Activated naive CD4-positive, alpha-beta T cell treated with anti-CD3 and anti-CD28 coated beads for 36 hours (primary cell): ENCODE results near the gene GRID1. TPM values are rescaled to one million over a fixed set of nuclear protein-coding genes. Genes with fewer than 3 reads are reported as not detected.
"Not testable (repeated sequence)": the region's sequence is repeated elsewhere in the genome, so short reads cannot be mapped to it uniquely, and the experiment has no call there.

Experiments used
- CTCF ChIA-PET: fragments of 350-600 bp; sonication (Branson Sonifier 250); formaldehyde crosslinking; loops from one replicate; lab custom pipeline; 2021; ENCODE audit warnings: antibody characterized with exemption; lab: Charles Lee
- DNase-seq: peaks from one replicate; pipeline ENCODE4 v3.0.0-alpha.2; 2020
- H3K27ac Mint-ChIP-seq: one replicate; pipeline ENCODE4 v1.8.0; 2021; ENCODE audit warnings: mild to moderate bottlenecking, mixed read lengths
- H3K27me3 Mint-ChIP-seq: one replicate; pipeline ENCODE4 v1.8.0; 2021; ENCODE audit warnings: low read depth, mixed read lengths
- H3K36me3 Mint-ChIP-seq: one replicate; pipeline ENCODE4 v1.8.0; 2021; ENCODE audit warnings: low read depth, mixed read lengths
- H3K4me1 Mint-ChIP-seq: one replicate; pipeline ENCODE4 v1.8.0; 2021; ENCODE audit warnings: low read depth, mixed read lengths
- H3K4me3 Mint-ChIP-seq: one replicate; pipeline ENCODE4 v1.8.0; 2021; ENCODE audit warnings: mild to moderate bottlenecking, moderate library complexity, mixed read lengths
- H3K9me3 Mint-ChIP-seq: one replicate; pipeline ENCODE4 v1.8.0; 2021; ENCODE audit warnings: mixed read lengths
- intact Hi-C: fragments of 100-400 bp; cut with micrococcal nuclease; formaldehyde crosslinking; loops from one replicate; pipeline ENCODE4 v1.15.1; 2023
- total RNA-seq, 2 experiments: library from RNA; stranded (reverse); gene quantifications; one replicate each; pipeline ENCODE4 v1.2.3, GENCODE V29; 2021

Gene GRID1
- total RNA-seq, 2 experiments from 2014 or later: not detected

DNA sequence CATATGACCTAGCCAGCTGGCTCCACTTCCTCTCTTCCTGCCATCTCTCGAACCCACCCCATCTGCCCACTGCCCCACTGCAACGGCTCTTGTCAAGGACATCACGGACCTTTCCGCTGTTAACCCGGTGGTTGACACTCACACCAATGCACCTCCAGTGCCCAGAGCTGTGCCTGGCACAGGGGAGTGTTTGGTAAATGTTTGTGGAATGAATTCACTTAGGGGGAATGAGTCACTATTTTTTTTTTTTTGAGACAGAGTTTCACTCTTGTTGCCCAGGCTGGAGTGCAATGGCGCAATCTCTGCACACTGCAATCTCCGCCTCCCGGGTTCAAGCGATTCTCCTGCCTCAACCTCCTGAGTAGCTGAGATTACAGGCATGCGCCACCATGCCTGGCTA, 191.1 kb downstream of the GRID1 start:
- CTCF ChIA-PET, H3K4me1 Mint-ChIP-seq, H3K36me3 Mint-ChIP-seq: not testable (repeated sequence)

DNA sequence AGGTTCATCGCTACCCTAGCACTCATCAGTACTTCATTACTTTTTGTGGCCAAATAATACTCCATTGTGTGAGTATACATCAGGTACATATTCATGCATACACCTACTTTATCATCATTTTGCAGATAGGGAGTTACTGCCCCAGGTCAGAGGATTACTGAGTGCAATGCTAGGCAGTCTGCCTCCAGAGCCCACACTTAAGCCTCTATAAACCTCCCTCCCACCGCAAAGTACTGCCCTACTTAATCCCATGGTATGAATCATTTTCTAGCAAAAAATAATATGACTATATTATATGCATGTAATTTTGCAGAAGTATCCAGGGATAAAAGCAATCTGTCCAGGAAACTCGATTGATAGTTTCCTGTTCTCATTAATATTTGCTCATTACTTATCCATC, 194.3 kb downstream of the GRID1 start:
- CTCF ChIA-PET: no interaction called here
- H3K27ac Mint-ChIP-seq: no peak overlapping the region
- intact Hi-C loops: no loop called here
- H3K4me3 Mint-ChIP-seq: no peak overlapping the region
- peaks cover 3% of the 10 kb centered on the region for H3K27me3 Mint-ChIP-seq
- no peaks in the 10 kb centered on the region for H3K36me3 Mint-ChIP-seq
- no peaks in the 10 kb centered on the region for H3K9me3 Mint-ChIP-seq
- no peaks in the 10 kb centered on the region for H3K4me1 Mint-ChIP-seq
- DNase-seq: no peak

More for the DNA sequence above, 191.1 kb downstream of the GRID1 start:
- H3K27me3 Mint-ChIP-seq, intact Hi-C loops, H3K9me3 Mint-ChIP-seq, H3K4me3 Mint-ChIP-seq, H3K27ac Mint-ChIP-seq, DNase-seq: not testable (repeated sequence)

DNA sequence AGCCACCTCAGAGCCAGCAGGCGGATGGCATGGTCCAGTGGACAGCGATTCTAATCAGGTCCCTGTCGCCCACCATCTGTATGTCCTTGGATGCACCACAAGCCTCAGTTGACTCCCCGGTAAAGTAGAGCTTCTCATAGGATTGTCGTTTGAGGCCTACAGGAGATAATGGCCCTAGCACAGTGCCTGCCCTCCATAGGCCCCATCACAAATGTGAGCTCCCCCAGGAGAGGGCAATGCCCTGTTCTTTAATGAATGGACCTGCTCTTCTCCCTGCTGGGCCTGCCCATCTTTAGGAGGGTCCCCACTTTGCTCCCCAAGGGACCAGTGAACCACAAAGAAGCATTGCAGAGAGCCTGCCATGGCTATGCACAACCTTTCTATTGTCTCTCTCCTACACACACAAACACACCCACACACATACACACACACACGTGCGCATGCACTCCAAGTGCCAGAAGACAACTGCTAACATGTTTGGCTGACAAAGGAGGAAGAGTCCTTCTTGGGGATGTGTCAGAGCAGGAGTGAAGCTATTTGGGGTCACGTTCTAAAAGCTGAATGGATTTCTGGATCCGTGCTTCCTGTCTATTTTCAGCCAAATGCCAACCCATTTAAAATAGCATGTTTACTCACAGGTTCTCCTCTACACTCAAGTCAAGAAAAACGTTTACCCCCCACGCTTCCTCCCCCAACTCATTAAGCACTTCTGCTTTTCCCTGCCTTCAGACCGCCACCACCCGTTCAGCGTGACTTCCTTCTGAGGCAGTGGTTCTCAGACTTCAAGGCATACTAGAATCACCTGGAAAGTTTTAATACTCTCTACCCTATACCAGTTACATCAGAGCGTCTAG, 196.1 kb downstream of the GRID1 start:
- CTCF ChIA-PET: no interaction called here
- Mint-ChIP-seq H3K27ac (no peak overlapping the region), H3K36me3 (no peaks in the 10 kb centered on the region), H3K4me3 (no peak overlapping the region), H3K27me3 (peaks cover 3% of the 10 kb centered on the region), H3K4me1 (no peaks in the 10 kb centered on the region), H3K9me3 (no peaks in the 10 kb centered on the region)
- intact Hi-C loops: no loop called here
- DNase-seq: no peak

DNA sequence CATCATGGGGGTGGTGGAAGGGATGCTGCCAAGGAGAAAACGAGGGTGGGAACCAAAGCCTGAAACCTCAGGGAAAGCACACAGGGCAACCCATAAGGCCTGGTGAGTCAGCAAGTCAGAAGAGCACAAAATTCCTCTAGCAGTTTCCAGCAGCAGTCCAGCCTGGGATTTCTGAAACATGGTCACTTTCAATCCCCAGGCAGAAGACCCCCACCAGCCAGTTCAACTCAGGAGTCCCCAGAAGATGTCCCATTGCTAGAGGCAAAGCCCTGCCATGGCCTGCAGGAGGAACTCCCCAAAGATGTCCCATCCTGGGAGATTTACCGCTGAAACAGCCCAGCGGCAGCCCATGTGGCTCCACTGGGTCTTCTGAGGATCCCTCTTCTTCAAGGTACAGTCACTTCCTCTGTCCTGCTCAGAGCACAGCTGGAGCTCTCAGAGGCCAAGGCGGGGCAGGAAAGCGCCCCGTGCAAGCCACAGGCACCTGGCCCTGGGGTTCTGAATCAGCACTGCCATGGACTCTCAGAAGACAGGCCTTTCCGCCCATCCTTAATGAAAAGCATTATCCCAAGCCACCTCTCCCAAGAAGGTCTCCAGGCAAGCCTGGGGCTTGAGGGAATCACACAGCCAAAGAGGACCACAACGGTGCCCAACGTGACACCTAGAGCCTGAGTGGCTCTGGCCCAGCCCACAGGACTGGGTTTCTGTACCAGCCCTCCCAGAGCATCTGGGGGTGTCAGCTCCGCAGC, 196.9 kb downstream of the GRID1 start:
- intact Hi-C loops: no loop called here
- DNase-seq: no peak
- peaks cover 3% of the 10 kb centered on the region for H3K27me3 Mint-ChIP-seq
- no peaks in the 10 kb centered on the region for H3K36me3 Mint-ChIP-seq
- no peaks in the 10 kb centered on the region for H3K4me1 Mint-ChIP-seq
- CTCF ChIA-PET: no interaction called here
- H3K27ac Mint-ChIP-seq: no peak overlapping the region
- H3K4me3 Mint-ChIP-seq: no peak overlapping the region
- H3K9me3 Mint-ChIP-seq: no peaks in the 10 kb centered on the region

DNA sequence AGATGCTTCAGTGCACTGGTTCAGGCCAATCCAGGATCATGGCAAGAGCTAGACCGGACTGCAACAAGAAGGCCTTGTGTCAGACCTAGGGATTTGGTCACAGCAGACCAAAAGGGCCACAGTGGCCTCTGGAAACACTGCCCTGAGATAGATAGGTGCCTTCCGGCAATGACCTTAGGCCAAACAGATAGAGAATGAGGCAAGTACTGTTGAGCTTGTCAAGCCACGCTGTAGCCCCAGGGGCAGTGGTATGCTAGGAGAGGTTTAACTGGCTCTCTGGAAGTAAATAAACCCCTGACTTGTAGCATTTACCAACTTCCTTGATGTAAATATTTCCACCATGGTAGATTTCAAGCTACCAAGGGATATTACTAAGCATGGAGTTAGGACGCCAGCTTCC, 197.5 kb downstream of the GRID1 start:
- Mint-ChIP-seq H3K27ac (no peak overlapping the region), H3K36me3 (no peaks in the 10 kb centered on the region)
- CTCF ChIA-PET: no interaction called here

DNA sequence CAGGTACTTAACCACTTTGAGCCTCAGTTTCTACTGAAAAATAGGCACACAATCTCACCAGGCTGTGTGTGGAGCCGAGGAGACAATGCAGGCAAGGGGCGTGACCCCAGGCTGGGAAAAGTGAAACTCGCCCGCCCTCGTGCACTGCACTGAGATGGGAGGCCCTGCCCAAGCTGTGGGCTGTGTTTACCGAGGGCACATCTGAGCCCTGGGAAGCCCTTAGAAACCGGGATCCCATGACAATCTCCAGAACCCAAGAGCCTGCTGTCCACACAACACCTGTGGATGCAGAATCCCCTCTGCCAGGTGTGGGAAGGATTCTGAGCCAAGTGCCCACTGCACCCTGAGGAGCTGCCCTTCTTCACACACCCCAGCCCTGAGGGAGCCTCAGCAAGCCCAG, 198.3 kb downstream of the GRID1 start:
- intact Hi-C loops: no loop called here
- H3K36me3 Mint-ChIP-seq: no peaks in the 10 kb centered on the region
- H3K4me1 Mint-ChIP-seq: no peaks in the 10 kb centered on the region
- CTCF ChIA-PET: no interaction called here
- H3K9me3 Mint-ChIP-seq: no peaks in the 10 kb centered on the region
- peaks cover 3% of the 10 kb centered on the region for H3K27me3 Mint-ChIP-seq
- no peak overlapping the region for H3K4me3 Mint-ChIP-seq
- H3K27ac Mint-ChIP-seq: no peak overlapping the region
- no peak for DNase-seq

More for the DNA sequence above, 197.5 kb downstream of the GRID1 start:
- Mint-ChIP-seq H3K4me1 (no peaks in the 10 kb centered on the region), H3K9me3 (no peaks in the 10 kb centered on the region), H3K27me3 (peaks cover 3% of the 10 kb centered on the region), H3K4me3 (no peak overlapping the region)
- intact Hi-C loops: no loop called here
- no peak for DNase-seq

DNA sequence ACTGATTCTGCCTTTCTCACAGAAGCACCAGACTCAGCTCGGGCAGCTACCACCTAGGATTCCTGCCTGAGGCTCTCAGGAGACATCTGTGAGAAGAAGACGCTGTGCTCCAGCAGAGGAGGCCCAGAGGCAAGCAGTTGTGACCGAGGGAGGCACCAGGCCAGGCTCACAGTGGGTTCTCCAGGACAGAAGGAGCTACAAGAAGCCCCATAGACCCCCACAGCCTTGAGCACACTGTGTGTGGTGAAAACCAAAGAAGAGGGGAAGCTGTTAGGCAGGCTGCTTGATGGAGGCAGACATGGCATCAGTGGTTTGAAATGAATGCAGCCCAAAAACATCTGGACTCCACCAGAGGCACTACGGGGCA, 198.8 kb downstream of the GRID1 start:
- no peak for DNase-seq
- no peaks in the 10 kb centered on the region for H3K9me3 Mint-ChIP-seq
- no peaks in the 10 kb centered on the region for H3K36me3 Mint-ChIP-seq
- no peaks in the 10 kb centered on the region for H3K4me1 Mint-ChIP-seq
- intact Hi-C loops: no loop called here
- CTCF ChIA-PET: no interaction called here
- H3K4me3 Mint-ChIP-seq: no peak overlapping the region
- no peak overlapping the region for H3K27ac Mint-ChIP-seq
- peaks cover 3% of the 10 kb centered on the region for H3K27me3 Mint-ChIP-seq

DNA sequence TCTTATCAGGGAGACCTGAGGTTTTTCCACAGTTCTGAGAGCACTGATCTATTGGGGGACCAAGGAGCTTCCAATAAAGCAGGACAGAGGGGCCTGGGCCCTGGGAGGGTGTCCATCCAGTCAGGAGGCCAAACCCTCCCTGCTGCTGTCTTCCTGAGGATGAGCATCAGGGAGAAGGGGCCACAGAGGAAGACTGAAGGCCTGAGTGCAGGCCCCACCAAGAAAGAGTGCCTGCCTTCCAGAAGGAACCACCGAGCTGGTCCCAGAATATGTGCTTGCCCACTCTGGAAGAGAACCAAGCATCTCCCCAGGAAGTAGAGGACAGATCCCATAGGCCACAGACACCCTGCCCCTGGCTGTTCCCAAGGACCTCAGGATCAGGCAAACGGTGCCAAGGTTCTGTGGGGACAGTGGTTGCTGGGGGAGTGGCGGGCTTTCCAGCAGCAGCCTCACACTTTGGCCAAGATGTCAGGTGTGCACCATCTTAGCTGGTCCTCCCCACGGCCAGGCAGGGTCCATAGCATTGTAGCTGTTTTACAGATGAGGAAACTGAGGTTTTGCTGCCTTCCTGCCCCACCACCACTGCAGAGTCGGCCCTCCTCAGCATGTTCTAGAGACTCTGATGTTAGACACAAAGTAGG, 199.4 kb downstream of the GRID1 start:
- Mint-ChIP-seq H3K27me3 (peaks cover 1% of the 10 kb centered on the region), H3K4me3 (no peak overlapping the region), H3K36me3 (no peaks in the 10 kb centered on the region), H3K27ac (no peak overlapping the region), H3K9me3 (no peaks in the 10 kb centered on the region), H3K4me1 (no peaks in the 10 kb centered on the region)
- DNase-seq: no peak
- intact Hi-C loops: no loop called here
- CTCF ChIA-PET: no interaction called here

DNA sequence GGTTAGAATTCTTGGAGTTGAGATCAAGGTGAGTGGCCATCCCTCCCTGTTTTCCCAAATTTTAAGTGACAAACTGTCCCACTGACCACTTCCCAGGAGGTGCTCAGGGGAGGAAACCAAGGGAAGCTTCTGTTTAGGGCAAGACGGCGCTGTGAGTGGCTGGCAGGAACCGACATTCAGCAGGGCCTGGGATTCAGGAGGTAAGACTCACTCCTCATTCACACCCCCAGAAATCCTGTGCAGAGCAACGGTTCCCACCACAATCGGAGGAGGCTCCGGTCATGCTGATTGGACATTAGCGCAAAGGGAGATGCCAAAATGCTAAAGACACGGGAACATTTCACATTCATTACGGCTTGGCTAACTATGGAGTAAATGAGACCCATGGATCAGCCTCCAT, 200.9 kb downstream of the GRID1 start:
- CTCF ChIA-PET: no interaction called here
- H3K27ac Mint-ChIP-seq: no peak overlapping the region
- no peaks in the 10 kb centered on the region for H3K36me3 Mint-ChIP-seq
- DNase-seq: no peak
- intact Hi-C loops: no loop called here
- H3K9me3 Mint-ChIP-seq: no peaks in the 10 kb centered on the region
- H3K4me3 Mint-ChIP-seq: no peak overlapping the region
- H3K27me3 Mint-ChIP-seq: peaks cover 1% of the 10 kb centered on the region
- H3K4me1 Mint-ChIP-seq: no peaks in the 10 kb centered on the region

DNA sequence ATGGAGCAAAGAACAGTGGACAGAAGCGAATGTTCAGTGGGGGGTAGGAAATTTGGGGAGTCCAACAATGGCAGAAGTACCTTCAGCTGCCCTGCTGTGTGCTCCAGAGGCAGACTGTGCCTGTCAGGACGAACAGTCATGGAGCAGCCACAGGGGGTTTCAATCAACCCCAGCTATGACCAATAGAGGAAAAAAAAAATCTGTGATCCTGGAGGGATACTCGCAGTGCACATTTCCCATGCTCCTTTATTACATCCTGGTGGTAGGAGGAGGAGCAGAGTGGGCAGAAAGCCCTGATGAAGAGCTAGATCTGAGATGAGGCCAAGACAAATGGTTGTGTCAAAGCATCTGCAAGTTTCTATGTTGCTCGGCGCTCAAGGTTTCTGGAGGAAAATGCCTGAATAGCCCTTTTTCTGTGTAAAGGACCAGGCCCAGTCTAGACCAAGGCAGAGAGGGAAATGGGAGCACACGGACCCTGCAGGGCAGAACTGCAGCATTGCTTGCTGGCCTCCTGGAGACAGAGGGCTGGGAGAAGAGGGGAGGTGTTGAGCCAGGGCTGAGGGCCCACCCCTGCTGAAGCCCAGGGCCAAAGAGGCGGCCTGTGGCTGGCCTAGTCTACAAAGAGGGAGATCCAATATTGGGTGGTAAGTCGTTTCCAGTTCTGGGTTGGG, 201.5 kb downstream of the GRID1 start:
- H3K27me3 Mint-ChIP-seq: no peaks in the 10 kb centered on the region
- CTCF ChIA-PET: no interaction called here
- intact Hi-C loops: no loop called here

DNA sequence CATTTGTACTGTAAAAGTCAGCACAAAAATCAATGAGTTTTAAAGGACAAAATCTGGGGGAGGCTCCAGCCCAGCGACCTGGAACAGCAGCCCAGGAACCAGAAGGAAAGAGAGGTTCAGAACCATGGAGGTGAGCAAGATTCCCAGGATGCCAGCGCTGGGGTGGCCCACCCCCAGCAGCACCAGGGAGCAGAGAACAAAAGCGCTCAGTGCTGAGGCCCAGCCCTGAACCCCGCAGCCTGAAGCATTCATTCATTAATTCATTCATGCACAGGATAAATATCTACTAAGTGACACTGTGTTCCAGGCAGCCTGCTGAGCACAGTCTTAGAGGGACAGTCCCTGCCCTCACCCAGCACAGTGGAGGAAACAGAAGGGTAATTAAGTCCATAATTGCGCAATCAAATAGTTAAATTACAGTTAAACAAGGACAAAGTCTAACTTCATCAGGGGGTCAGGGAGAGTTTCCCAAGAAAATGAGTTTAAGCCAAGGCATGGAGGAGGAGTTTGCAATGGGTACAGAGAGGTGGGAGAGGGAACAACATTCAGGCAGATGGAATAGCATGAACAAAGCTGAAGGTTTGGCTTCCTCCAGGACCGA, 202.3 kb downstream of the GRID1 start:
- no peak for DNase-seq
- Mint-ChIP-seq H3K4me3 (no peak overlapping the region), H3K9me3 (no peaks in the 10 kb centered on the region), H3K27me3 (no peaks in the 10 kb centered on the region), H3K4me1 (no peaks in the 10 kb centered on the region), H3K36me3 (no peaks in the 10 kb centered on the region), H3K27ac (no peak overlapping the region)
- intact Hi-C loops: no loop called here
- CTCF ChIA-PET: no interaction called here

More for the DNA sequence above, 201.5 kb downstream of the GRID1 start:
- no peaks in the 10 kb centered on the region for H3K4me1 Mint-ChIP-seq
- no peak overlapping the region for H3K27ac Mint-ChIP-seq
- DNase-seq: no peak
- H3K36me3 Mint-ChIP-seq: no peaks in the 10 kb centered on the region
- no peaks in the 10 kb centered on the region for H3K9me3 Mint-ChIP-seq
- H3K4me3 Mint-ChIP-seq: no peak overlapping the region
